ENCODE results near the gene ZNF570. TPM values are rescaled to one million over a fixed set of nuclear protein-coding genes. Genes with fewer than 3 reads are reported as not detected.

ZNF570 gene
- total RNA-seq: 1 to 10 TPM; 7.6 to 9.2 TPM

DNA sequence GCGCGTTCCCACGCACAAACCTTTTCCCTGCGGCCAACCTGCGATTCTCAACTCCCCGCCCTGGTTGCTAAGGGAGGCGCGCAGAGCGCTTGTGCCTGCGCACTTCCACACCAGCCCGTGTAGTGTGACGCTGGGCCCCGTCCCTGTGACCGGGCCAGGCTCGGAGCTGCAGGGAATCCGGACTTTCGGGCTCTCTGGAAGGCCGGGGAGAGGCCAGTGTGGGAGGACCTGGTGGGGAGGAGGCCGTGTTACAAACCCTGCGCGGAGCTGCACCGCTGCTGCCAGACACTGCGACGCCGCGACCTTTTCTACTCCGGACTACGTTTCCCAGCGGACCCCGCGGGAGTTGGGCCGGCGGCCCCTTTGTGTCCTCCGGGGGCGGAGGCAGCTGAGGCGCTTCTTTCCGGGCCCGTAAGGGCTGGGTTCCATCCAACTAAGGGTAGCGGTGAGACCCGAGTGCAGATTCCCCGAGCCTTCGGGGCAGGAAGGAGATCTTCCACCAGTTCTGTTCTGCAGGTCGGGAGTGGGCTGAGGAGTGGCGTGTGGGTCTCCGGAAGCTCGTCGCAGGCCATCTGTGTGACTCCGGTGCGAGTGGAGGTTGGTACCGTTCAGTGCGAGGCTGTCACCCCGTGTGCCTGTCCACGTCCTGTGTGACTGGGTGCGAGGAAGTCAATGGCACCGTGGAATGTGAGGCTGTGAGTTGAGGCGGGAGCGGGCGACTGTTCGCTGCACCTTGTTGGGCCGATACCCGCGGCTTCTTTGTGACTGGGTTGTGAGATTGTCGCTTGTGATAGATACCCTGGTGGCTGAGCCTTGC lies at the start of gene ZNF570:
ZNF570 (plus strand) TSS at position 396 of the 817 bp plus-strand sequence. CDS start 999 bp downstream, outside the sequence.
- Mint-ChIP-seq H3K27me3 (no peaks in the 10 kb centered on the region), H3K27ac (peak within 1 kb of the TSS; percentile 94), H3K36me3 (peaks cover 26% of the 10 kb centered on the region), H3K9me3 (peaks cover 11% of the 10 kb centered on the region), H3K4me3 (peak within 1 kb of the TSS; percentile 96), H3K4me1 (peaks cover 20% of the 10 kb centered on the region)
- ATAC-seq (ENCODE audit: low read depth): peak; percentile 75
- peak; percentile 89 for DNase-seq
- POLR2A ChIA-PET: interaction anchor here (0.5 to 4.2 kb wide), 14 partner anchors 18 to 896 kb away, joined by 3 to 44 read pairs (median 4); partner anchors contain the start of genes ZNF345, ZNF382, ZNF383 and ZNF527

DNA sequence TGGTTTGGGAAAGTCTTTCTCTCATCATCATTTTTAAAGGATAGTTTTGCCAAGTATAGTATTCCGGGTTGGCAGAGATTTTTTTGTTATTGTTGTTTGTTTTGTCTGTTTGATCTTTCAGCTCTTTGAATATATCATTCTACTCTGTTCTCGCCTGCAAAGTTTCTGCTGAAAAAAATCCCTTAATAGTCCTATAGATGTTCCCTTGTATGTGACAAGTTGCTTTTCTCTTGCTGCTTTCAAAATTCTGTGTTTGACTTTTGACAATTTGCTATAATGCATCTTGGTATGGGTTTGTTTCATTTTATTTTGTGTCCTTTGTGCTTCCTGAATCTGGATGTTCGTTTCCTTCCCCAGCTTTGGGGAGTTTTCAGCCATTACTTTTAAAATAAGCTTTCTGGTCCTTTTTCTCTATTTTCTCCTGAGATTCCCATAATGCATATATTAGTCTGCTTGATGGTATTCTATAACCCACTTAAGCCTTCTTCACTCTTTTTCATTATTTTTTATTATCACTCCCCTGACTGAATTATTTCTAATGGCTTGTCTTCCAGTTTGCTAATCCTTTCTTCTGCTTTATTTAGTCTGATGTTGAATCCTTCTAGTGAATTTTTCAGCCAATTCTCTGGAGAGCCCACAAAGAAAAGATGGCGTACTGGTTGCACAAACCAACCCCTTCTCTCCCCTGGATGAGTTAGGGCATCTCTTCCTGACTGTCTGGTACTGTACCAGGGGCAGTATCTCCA lies 16.5 kb upstream of the ZNF570 start:
- Mint-ChIP-seq H3K27ac (no peak overlapping the region), H3K27me3 (no peaks in the 10 kb centered on the region), H3K4me3 (no peak overlapping the region), H3K4me1 (no peaks in the 10 kb centered on the region), H3K9me3 (peaks cover 46% of the 10 kb centered on the region), H3K36me3 (peaks cover 44% of the 10 kb centered on the region)
- POLR2A ChIA-PET: no interaction called here
- no peak for DNase-seq
- ATAC-seq (ENCODE audit: low read depth): no peak

DNA sequence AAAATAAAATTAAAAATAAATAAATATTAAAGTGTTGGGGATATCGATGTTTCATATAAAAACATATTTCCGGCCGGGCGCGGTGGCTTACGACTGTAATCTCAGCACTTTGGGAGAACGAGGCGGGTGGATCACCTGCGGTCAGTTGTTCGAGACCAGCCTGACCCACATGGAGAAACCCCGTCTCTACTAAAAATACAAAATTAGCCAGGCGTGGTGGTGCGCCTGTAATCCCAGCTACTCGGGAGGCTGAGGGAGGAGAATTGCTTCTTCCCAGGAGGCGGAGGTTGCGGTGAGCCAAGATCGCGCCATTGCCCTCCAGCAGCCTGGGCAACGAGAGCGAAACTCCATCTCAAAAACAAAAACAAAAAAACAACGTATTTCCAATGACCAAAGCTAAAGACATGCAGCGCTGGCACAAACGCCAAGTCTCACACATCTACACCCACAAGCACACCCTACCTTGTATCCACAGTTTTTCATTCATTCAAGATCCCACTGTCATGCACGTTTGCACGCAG lies 2.8 kb upstream of the ZNF570 start:
- Mint-ChIP-seq H3K36me3 (peaks cover 26% of the 10 kb centered on the region), H3K27me3 (no peaks in the 10 kb centered on the region), H3K27ac (peak overlapping the region; percentile 89), H3K9me3 (peaks cover 11% of the 10 kb centered on the region), H3K4me3 (peak overlapping the region; percentile 96), H3K4me1 (peaks cover 20% of the 10 kb centered on the region)
- ATAC-seq (ENCODE audit: low read depth) (no peak), DNase-seq (no peak)
- POLR2A ChIA-PET: interaction anchor here (0.6 to 4.2 kb wide), 7 partner anchors 32 to 149 kb away, joined by 3 to 44 read pairs (median 8); partner anchors contain the start of genes ZNF527, ZNF540, ZNF571 and ZNF793

DNA sequence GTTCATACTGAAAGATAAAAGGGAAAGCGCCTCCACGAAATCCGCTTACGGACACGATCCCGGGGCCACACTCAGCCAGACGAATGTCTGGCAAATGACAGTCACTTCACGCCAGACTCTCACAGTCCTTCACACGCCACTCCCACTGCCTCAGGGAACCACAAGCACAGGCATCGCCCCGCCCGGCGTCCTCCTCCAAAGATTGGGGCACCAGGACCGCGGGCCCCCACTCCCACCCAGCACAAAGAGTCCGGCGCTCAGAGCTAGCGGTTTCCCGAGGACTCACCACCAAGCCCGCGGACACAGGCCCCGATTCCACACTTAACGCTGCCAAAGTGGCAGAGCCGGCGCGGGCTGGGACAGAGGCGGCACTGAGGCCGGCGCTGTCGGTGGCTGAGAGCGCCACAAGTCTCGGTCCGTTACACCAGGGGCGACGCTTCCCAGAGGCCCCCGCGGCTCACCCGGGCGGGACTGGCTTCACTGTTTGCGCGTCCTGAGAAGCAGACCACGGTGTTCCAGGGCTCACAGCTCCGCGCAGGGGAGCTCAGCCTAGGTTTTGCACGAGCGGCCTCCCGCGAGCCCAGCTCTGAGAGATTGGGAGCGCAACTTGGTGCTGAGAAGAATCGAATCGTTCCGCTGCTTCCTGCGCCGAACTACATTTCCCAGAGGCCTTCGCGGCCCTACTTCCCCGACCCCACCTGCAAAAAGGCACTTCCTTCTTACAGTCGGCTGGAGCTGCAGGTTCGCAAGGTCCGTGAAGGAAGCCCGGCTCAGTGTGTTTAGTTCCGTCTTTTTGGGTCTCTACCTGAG lies 2.2 kb upstream of the ZNF570 start, which contains the start of gene ZNF569:
ZNF569 (minus strand) TSS at position 647 of the 810 bp plus-strand sequence. CDS start 22,523 bp downstream, outside the sequence.
- Mint-ChIP-seq H3K27ac (peak within 1 kb of the TSS; percentile 89), H3K4me3 (peak within 1 kb of the TSS; percentile 96), H3K36me3 (peaks cover 26% of the 10 kb centered on the region), H3K9me3 (peaks cover 11% of the 10 kb centered on the region), H3K27me3 (no peaks in the 10 kb centered on the region), H3K4me1 (peaks cover 20% of the 10 kb centered on the region)
- ATAC-seq (ENCODE audit: low read depth) (peak; percentile 68), DNase-seq (peak; percentile 87)
- POLR2A ChIA-PET: interaction anchor here (0.9 to 4.2 kb wide), 9 partner anchors 10 to 617 kb away, joined by 3 to 44 read pairs (median 7); partner anchors contain the start of genes ZNF345, ZNF527, ZNF540 and ZNF571

DNA sequence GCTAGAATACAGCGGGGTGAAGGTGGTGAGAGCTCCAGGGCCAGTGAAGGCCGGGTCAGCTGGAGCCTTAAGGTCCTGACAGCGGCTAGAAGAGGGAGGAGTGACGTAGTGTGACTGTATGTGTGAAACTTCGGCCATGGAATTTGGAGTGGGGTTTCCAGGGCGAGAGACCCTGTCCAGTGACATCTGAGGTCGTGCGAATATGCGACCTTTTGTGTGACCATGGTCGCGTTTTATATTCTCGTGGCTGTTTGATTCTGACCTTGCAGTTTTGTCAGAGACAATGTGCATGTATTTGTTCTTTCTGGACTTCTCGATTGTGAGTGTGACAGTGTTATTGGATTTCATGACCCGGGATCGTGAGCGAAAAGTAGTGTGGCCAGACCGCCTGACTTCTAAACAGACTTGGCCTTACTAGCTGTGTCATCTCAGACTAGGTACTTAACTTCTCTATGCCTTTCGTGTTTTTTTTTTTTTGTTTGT lies 1.5 kb upstream of the ZNF570 start:
- POLR2A ChIA-PET: interaction anchor here (0.9 to 4.2 kb wide), 8 partner anchors 9 to 617 kb away, joined by 4 to 44 read pairs (median 8); partner anchors contain the start of genes ZNF345, ZNF527, ZNF540 and ZNF571
- H3K27me3 Mint-ChIP-seq: no peaks in the 10 kb centered on the region
- no peak for DNase-seq
- H3K27ac Mint-ChIP-seq: peak overlapping the region; percentile 89
- H3K4me1 Mint-ChIP-seq: peaks cover 20% of the 10 kb centered on the region
- H3K4me3 Mint-ChIP-seq: peak overlapping the region; percentile 96
- no peak for ATAC-seq (ENCODE audit: low read depth)
- peaks cover 26% of the 10 kb centered on the region for H3K36me3 Mint-ChIP-seq
- H3K9me3 Mint-ChIP-seq: peaks cover 11% of the 10 kb centered on the region

DNA sequence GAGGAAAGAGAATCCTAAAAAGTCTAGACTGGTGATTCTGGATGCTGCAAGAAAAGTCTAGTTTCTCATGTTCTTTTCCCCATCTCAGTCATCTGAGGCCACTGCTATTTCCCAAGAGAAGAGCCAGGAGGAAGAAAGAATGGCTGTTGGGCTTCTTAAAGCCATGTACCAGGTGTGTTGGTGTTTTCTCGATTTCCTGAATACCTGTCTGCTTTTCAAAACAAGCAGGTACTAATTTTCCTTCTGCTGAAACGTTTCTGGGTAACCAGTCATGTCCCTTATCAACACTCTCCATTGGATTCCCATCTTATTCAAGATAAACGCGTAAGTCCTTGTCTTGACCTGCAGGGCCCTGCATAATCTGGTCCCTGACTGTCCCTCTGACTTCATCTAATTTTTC lies 1.1 kb downstream of the ZNF570 start:
- Mint-ChIP-seq H3K36me3 (peaks cover 24% of the 10 kb centered on the region), H3K9me3 (peaks cover 4% of the 10 kb centered on the region), H3K27ac (peak overlapping the region; percentile 94), H3K4me1 (peaks cover 20% of the 10 kb centered on the region), H3K27me3 (no peaks in the 10 kb centered on the region), H3K4me3 (peak overlapping the region; percentile 96)
- POLR2A ChIA-PET: interaction anchor here (0.7 kb wide), 1 partner anchor 36 kb away, joined by 3 read pairs; no protein-coding TSS in a partner anchor
- DNase-seq: no peak
- no peak for ATAC-seq (ENCODE audit: low read depth)

DNA sequence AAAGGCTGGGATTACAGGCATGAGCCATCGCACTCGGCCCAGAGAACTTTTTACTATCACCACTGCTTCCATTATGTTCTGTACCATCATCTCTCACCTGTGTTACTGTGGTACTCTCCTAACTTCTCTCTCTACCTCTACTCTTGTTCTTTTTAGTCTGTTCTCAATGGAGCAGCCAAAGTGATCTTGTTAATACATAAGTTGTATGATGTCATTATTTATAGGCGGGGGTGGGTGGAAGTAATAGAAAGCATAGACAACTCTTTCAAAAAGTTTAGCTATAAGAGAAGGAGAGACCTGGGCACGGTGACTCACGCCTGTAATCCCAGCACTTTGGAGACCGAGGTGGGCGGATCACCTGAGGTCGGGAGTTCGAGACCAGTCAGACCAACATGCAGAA lies 3.0 kb downstream of the ZNF570 start:
- Mint-ChIP-seq H3K4me3 (no peak overlapping the region), H3K9me3 (peaks cover 18% of the 10 kb centered on the region), H3K4me1 (peaks cover 17% of the 10 kb centered on the region), H3K27me3 (no peaks in the 10 kb centered on the region), H3K36me3 (peaks cover 36% of the 10 kb centered on the region), H3K27ac (no peak overlapping the region)
- POLR2A ChIA-PET: interaction anchor here (0.7 kb wide), 2 partner anchors 101 to 937 kb away, joined by 4 read pairs; partner anchors contain the start of gene ZNF527
- DNase-seq: no peak
- ATAC-seq (ENCODE audit: low read depth): no peak

DNA sequence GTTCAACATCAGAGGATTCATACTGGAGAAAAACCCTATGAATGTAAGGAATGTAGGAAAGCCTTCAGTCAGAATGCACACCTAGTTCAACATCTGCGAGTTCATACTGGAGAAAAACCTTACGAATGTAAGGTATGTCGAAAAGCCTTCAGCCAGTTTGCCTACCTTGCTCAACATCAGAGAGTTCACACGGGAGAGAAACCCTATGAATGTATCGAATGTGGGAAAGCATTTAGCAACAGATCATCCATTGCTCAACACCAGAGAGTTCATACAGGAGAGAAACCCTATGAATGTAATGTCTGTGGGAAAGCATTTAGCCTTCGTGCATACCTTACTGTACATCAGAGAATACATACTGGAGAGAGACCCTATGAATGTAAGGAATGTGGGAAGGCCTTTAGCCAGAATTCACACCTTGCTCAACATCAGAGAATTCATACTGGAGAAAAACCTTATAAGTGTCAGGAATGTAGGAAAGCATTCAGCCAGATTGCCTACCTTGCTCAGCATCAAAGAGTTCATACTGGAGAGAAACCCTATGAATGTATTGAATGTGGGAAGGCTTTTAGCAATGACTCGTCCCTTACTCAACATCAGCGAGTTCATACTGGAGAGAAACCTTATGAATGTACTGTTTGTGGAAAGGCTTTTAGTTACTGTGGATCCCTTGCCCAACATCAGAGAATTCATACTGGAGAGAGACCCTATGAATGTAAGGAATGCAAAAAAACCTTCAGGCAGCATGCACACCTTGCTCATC lies 15.4 kb downstream of the ZNF570 start:
- ATAC-seq (ENCODE audit: low read depth) (no peak), DNase-seq (no peak)
- Mint-ChIP-seq H3K4me1 (no peaks in the 10 kb centered on the region), H3K27ac (no peak overlapping the region), H3K4me3 (no peak overlapping the region), H3K9me3 (peaks cover 45% of the 10 kb centered on the region), H3K27me3 (no peaks in the 10 kb centered on the region), H3K36me3 (peaks cover 63% of the 10 kb centered on the region)
- POLR2A ChIA-PET: no interaction called here

DNA sequence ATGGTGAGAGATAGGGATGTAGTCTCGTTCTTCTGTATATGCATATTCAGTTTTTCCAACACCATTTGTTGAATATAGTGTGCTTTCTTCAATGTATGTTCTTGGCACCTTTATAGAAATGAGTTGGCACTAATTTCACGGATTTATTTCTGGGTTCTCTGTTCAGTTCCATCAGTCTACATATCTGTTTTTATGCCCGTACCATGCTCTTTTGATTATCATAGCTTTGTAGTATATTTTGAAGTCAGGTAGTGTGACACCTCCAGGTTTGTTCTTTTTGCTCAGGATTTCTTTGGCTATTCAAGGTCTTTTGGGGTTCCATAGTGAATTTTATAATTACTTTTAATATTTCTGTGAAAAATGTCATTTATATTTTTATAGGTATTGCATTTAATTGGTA lies 23.1 kb downstream of the ZNF570 start:
- Mint-ChIP-seq H3K36me3 (peaks cover 6% of the 10 kb centered on the region), H3K27me3 (no peaks in the 10 kb centered on the region), H3K9me3 (peaks cover 30% of the 10 kb centered on the region), H3K27ac (no peak overlapping the region), H3K4me3 (no peak overlapping the region), H3K4me1 (no peaks in the 10 kb centered on the region)
- POLR2A ChIA-PET: no interaction called here
- DNase-seq: no peak
- ATAC-seq (ENCODE audit: low read depth): no peak

DNA sequence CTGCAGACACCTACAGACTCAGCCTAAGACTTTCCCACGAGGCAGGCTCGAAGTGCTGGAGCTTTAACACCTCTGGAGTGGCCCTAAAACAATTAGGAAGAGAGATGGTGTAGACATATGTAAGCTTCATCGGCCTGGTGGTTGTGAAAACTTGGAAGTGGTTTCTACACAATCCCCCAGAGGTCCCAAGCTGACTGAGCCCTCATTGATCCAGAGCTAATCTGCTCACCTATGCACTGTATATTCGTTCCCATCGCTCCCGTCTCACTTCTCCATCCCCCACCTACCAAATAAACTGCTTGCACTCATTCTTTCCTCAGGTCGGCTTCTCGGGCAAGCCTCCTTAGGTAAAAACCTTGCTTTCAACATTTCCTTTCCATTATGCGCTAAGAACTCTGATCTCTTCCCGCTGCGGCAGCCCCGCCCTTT lies 36.8 kb downstream of the ZNF570 start:
- Mint-ChIP-seq H3K27ac (no peak overlapping the region), H3K36me3 (peaks cover 29% of the 10 kb centered on the region), H3K9me3 (peaks cover 24% of the 10 kb centered on the region), H3K4me1 (peaks cover 2% of the 10 kb centered on the region), H3K4me3 (no peak overlapping the region), H3K27me3 (no peaks in the 10 kb centered on the region)
- DNase-seq (no peak), ATAC-seq (ENCODE audit: low read depth) (peak; percentile 28)
- POLR2A ChIA-PET: interaction anchor here (0.6 to 2.1 kb wide), 14 partner anchors 10 to 901 kb away, joined by 3 to 44 read pairs (median 5); partner anchors contain the start of genes ZNF382, ZNF527, ZNF540 and ZNF568

DNA sequence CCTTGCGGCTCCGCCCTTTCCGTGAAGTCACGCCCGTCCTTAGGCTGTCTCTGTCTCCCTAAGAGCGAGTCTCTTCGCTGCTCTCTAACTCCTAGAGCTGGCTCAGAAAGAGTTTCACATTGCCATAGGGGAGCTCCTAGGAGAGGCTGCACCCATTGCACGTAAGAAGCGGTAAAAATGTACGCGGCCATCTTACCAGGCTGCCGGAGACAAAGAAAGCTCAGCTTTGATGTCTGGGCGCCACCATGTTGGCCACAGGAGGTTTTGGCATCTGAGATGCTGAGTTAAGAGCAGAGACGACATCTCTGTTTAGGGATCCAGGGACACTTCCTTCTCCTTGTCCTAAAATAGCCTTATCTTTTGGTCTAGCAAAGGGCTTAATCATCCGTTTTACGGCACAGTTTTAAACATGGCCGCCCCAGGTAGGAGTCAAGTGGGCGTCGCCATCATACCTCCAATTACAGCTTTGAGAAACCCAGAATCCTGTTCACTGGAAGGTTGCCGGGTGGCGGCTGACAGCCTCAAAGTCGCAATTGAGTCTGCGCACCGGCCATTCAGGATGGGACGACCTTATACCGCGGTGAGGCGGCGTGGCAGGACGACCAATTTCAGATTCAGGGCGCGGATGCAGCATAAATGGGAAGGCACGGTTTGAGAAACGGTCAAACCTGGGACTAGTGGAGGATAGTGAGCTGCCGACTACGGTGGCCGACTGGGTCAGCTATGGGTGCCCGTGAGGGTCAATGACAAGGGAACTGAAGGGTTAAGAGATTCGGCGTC lies 37.4 kb downstream of the ZNF570 start, which contains the start of gene ZNF793:
ZNF793 (plus strand) TSS at position 553 of the 780 bp plus-strand sequence. CDS start 16,501 bp downstream, outside the sequence.
- no peak within 1 kb of the TSS for H3K4me3 Mint-ChIP-seq
- peaks cover 33% of the 10 kb centered on the region for H3K36me3 Mint-ChIP-seq
- peaks cover 25% of the 10 kb centered on the region for H3K9me3 Mint-ChIP-seq
- no peak within 1 kb of the TSS for H3K27ac Mint-ChIP-seq
- ATAC-seq (ENCODE audit: low read depth) (peak; percentile 91), DNase-seq (peak; percentile 85)
- no peaks in the 10 kb centered on the region for H3K27me3 Mint-ChIP-seq
- POLR2A ChIA-PET: interaction anchor here (0.6 to 2.1 kb wide), 15 partner anchors 26 to 902 kb away, joined by 3 to 44 read pairs (median 5); partner anchors contain the start of genes ZNF382, ZNF527, ZNF540 and ZNF568
- peaks cover 2% of the 10 kb centered on the region for H3K4me1 Mint-ChIP-seq
